ENCODE data around the gene RPS27A. TPM values are rescaled to one million over a fixed set of nuclear protein-coding genes. Genes with fewer than 3 reads are reported as not detected.

RPS27A gene
- total and polyA plus RNA-seq, 9 of the 15 experiments (the other 6 are each of a cell fraction or from before 2014, with no cell fraction given): 1,383 to 3,282 (median 2,242) TPM

DNA sequence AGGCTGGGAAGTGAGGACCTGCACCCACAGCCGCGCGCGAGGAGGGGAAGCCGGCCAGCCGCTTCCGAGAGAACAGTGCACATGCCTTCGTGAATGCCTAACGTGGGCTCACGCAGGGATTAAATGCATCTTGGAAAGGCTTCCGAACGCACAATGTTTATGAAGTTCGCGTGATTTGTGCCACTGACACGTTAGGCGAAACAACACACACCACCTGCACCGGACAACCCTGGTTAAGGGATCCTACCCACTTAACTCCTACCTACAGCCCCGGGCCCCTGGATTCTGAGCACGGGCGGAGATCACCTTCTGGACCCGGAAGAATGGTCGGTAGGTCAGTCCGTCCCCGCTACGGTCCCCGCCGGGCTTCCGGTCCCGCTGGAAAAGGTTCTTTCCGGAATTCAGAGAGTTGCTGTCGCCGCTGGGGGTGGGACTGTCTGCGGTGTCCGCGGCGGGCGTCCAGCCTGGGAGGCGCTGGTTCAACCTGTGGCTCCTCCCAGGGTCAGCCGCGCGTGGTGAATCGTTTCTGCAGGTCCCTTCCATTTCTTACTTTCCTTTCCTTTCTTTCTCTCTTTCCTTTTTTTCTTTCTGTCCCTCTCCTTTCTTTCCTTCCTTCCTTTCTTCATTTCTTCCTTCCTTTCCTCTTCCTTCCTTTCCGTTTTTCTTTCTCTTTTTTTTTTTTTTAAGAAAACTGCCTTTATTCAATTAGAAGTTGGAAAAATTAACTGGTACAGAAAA lies 36.6 kb downstream of the RPS27A start, which contains the start of gene MTIF2 (continued):
- TF ChIP-seq, protein P1, sequence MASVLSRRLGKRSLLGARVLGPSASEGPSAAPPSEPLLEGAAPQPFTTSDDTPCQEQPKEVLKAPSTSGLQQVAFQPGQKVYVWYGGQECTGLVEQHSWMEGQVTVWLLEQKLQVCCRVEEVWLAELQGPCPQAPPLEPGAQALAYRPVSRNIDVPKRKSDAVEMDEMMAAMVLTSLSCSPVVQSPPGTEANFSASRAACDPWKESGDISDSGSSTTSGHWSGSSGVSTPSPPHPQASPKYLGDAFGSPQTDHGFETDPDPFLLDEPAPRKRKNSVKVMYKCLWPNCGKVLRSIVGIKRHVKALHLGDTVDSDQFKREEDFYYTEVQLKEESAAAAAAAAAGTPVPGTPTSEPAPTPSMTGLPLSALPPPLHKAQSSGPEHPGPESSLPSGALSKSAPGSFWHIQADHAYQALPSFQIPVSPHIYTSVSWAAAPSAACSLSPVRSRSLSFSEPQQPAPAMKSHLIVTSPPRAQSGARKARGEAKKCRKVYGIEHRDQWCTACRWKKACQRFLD (CRISPR knock-in tag; IDR thresholded peaks at IDR 0.05): peak; percentile 80
- TF ChIP-seq FIP1L1 (IDR thresholded peaks at IDR 0.05; ENCODE audit: low read depth, low read length, poor library complexity, severe bottlenecking) (peak; percentile 59), NR2C1 (IDR thresholded peaks at IDR 0.05) (peak; percentile 88), NR2C1 (tag; IDR thresholded peaks at IDR 0.05) (peak; percentile 94), PHB2 (IDR thresholded peaks at IDR 0.05; ENCODE audit: low read depth) (peak; percentile 73), MTA3 (IDR thresholded peaks at IDR 0.05; ENCODE audit: borderline replicate concordance) (peak; percentile 67; the same call in 1 of the 2 replicates), CBX1 (IDR thresholded peaks at IDR 0.05; ENCODE audit: low read depth) (peak; percentile 93), CBX2 (IDR thresholded peaks at IDR 0.05; ENCODE audit: insufficient read depth, low read length, poor library complexity, severe bottlenecking) (no peak), ZFP1 (CRISPR knock-in tag; IDR thresholded peaks at IDR 0.05) (no peak), TBL1XR1 (IDR thresholded peaks at IDR 0.05; ENCODE audit: low read length in 2 of 2) (peak; percentile 77 to 82; a peak in 3 of 4 replicates), ZBED1 (IDR thresholded peaks at IDR 0.05) (peak; percentile 89), ELF2 (CRISPR knock-in tag; IDR thresholded peaks at IDR 0.05) (peak; percentile 99), ZBTB1 (CRISPR knock-in tag; IDR thresholded peaks at IDR 0.05; ENCODE audit: borderline replicate concordance, low read depth) (no peak; the same call in 1 of the 2 replicates), SAP30 (IDR thresholded peaks at IDR 0.05; ENCODE audit: borderline replicate concordance, insufficient read depth, low read depth, low read length, poor library complexity, severe bottlenecking) (peak; percentile 87), XRCC4 (IDR thresholded peaks at IDR 0.05; ENCODE audit: extremely low read depth, insufficient read depth, insufficient read length) (no peak), MBD2 (IDR thresholded peaks at IDR 0.05; ENCODE audit: borderline replicate concordance, low read depth) (peak; percentile 87)
- TF ChIP-seq, protein P2, sequence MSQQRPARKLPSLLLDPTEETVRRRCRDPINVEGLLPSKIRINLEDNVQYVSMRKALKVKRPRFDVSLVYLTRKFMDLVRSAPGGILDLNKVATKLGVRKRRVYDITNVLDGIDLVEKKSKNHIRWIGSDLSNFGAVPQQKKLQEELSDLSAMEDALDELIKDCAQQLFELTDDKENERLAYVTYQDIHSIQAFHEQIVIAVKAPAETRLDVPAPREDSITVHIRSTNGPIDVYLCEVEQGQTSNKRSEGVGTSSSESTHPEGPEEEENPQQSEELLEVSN (IDR thresholded peaks at IDR 0.05; ENCODE audit: borderline replicate concordance in 1 of 2, extremely low read depth in 1 of 2, insufficient read depth in 1 of 2, insufficient read length in 1 of 2, low read depth in 1 of 2, low read length in 1 of 2, poor library complexity in 1 of 2, severe bottlenecking in 1 of 2): peak; percentile 34 to 65
- TF ChIP-seq, protein P3, sequence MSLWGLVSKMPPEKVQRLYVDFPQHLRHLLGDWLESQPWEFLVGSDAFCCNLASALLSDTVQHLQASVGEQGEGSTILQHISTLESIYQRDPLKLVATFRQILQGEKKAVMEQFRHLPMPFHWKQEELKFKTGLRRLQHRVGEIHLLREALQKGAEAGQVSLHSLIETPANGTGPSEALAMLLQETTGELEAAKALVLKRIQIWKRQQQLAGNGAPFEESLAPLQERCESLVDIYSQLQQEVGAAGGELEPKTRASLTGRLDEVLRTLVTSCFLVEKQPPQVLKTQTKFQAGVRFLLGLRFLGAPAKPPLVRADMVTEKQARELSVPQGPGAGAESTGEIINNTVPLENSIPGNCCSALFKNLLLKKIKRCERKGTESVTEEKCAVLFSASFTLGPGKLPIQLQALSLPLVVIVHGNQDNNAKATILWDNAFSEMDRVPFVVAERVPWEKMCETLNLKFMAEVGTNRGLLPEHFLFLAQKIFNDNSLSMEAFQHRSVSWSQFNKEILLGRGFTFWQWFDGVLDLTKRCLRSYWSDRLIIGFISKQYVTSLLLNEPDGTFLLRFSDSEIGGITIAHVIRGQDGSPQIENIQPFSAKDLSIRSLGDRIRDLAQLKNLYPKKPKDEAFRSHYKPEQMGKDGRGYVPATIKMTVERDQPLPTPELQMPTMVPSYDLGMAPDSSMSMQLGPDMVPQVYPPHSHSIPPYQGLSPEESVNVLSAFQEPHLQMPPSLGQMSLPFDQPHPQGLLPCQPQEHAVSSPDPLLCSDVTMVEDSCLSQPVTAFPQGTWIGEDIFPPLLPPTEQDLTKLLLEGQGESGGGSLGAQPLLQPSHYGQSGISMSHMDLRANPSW (CRISPR knock-in tag; IDR thresholded peaks at IDR 0.05): 0 out of 2 replicates have a peak, but pooled peaks have one; percentile 77
- TF ChIP-seq, protein P4, sequence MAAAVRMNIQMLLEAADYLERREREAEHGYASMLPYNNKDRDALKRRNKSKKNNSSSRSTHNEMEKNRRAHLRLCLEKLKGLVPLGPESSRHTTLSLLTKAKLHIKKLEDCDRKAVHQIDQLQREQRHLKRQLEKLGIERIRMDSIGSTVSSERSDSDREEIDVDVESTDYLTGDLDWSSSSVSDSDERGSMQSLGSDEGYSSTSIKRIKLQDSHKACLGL (CRISPR knock-in tag; IDR thresholded peaks at IDR 0.05; ENCODE audit: borderline replicate concordance, poor library complexity, severe bottlenecking): no peak
- TF ChIP-seq, protein P5, sequence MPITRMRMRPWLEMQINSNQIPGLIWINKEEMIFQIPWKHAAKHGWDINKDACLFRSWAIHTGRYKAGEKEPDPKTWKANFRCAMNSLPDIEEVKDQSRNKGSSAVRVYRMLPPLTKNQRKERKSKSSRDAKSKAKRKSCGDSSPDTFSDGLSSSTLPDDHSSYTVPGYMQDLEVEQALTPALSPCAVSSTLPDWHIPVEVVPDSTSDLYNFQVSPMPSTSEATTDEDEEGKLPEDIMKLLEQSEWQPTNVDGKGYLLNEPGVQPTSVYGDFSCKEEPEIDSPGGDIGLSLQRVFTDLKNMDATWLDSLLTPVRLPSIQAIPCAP (CRISPR knock-in tag; IDR thresholded peaks at IDR 0.05; ENCODE audit: borderline replicate concordance): no peak
